ENCODE measurements around the gene ZBTB46.

The ZBTB46 gene

DNA sequence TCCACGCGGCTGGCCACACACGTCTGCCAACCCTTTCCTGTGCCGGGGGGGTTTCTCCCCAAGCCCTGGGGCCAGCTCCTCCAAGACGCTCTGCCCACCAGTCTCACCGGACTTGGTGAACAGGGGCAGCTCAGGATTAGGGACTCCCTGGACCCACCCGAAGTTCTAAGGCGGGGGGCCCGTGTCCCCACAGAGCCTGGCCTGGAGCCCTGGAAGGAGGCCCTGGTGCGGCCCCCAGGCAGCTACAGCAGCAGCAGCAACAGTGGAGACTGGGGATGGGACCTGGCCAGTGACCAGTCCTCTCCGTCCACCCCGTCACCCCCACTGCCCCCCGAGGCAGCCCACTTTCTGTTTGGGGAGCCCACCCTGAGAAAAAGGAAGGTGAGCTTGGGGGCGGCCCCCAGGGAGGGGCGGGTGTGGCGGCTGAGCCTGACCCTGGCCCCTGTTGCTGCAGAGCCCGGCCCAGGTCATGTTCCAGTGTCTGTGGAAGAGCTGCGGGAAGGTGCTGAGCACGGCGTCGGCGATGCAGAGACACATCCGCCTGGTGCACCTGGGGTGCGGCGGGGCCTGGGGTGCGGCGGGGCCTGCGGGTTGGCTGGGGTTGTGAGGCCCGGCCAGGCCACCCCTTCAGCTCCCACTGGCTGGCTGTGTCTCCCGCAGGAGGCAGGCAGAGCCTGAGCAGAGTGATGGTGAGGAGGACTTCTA, 89.2 kb downstream of the ZBTB46 start:
- TF ChIP-seq, protein P1, sequence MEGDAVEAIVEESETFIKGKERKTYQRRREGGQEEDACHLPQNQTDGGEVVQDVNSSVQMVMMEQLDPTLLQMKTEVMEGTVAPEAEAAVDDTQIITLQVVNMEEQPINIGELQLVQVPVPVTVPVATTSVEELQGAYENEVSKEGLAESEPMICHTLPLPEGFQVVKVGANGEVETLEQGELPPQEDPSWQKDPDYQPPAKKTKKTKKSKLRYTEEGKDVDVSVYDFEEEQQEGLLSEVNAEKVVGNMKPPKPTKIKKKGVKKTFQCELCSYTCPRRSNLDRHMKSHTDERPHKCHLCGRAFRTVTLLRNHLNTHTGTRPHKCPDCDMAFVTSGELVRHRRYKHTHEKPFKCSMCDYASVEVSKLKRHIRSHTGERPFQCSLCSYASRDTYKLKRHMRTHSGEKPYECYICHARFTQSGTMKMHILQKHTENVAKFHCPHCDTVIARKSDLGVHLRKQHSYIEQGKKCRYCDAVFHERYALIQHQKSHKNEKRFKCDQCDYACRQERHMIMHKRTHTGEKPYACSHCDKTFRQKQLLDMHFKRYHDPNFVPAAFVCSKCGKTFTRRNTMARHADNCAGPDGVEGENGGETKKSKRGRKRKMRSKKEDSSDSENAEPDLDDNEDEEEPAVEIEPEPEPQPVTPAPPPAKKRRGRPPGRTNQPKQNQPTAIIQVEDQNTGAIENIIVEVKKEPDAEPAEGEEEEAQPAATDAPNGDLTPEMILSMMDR (conservative IDR thresholded peaks at IDR 0.05; ENCODE audit: low read depth), result no peak
- CTCF ChIA-PET, result interaction anchor here (0.6 to 1.3 kb wide), 6 partner anchors 10 to 297 kb away, joined by 3 to 4 read pairs (median 3); partner anchors contain the start of gene ARFRP1
- DNase-seq (ENCODE audit: low spot score), result no peak
- POLR2A ChIA-PET (ENCODE audit: low non-redundant PET), result interaction anchor here (0.5 to 1.2 kb wide), 3 partner anchors 34 to 196 kb away, joined by 3 to 5 read pairs (median 3); partner anchors contain the start of genes ARFRP1 and ZGPAT
- peak overlapping the region; percentile 99 for H3K27ac ChIP-seq

DNA sequence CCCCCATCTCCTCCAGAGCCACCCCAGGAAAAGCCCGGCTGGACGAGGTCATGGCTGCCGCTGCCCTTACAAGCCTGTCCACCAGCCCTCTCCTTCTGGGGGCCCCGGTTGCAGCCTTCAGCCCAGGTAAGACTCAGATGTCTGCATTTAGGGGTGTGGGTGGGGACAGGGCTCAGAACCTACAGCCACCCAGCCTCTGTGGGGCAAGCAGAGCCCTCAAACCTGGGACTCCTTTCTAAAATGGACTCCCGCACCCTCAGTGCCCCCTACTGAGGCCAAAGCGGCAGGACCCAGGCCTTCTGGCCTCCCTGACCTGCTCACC, 89.7 kb downstream of the ZBTB46 start:
- H3K27ac ChIP-seq, result peak overlapping the region; percentile 99
- TF ChIP-seq, protein P1 (conservative IDR thresholded peaks at IDR 0.05; ENCODE audit: low read depth), result no peak
- ChIA-PET CTCF (interaction anchor here (1.0 to 1.3 kb wide), 3 partner anchors 34 to 297 kb away, joined by 3 to 4 read pairs (median 3); partner anchors contain the start of gene ARFRP1), POLR2A (ENCODE audit: low non-redundant PET) (interaction anchor here (0.5 to 0.9 kb wide), 3 partner anchors 25 to 195 kb away, joined by 3 to 4 read pairs (median 3); no protein-coding TSS in a partner anchor)
- DNase-seq (ENCODE audit: low spot score), result no peak

DNA sequence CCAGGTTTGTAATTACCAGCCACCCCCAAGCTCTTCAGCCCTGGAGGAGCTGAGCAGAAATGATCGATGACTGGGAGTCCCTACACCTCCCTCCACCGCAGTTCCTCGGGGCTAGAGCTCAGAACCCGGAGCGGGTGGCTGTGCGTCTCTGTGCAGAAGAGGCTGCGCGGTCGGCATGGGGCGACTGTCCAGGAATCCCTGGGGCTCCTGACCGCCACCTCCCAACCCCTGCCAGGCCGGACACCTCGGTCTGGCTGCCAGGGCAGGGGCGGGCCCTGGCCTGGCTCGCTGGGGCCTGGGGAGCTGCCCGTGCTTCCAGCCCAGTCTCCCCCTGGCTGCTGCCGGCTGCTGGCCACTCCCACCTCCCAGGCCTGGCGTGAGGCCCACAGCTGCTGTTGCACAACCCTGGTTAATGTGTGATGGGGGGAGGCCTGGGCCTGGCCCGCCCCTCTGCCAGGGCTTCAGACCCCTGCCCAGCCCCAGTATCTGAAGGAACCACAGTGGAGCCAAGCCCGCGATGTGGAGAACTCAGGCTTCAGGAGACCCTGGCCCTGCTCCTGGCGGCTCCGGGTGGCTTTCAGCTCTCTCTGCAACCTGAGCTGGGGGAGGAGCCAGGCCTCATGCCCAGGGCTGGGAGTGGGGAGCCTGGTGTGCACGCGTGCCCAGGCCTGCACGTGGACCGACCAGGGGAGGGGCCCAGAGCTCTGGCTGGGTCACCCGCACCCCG, 90.3 kb downstream of the ZBTB46 start:
- ChIA-PET CTCF (interaction anchor here (0.6 to 1.3 kb wide), 4 partner anchors 33 to 298 kb away, joined by 3 to 5 read pairs (median 4); partner anchors contain the start of gene ARFRP1), POLR2A (ENCODE audit: low non-redundant PET) (interaction anchor here (0.5 to 1.2 kb wide), 4 partner anchors 26 to 195 kb away, joined by 3 to 6 read pairs (median 4); partner anchors contain the start of genes ARFRP1 and ZGPAT)
- TF ChIP-seq, protein P1 (conservative IDR thresholded peaks at IDR 0.05; ENCODE audit: low read depth), result no peak
- DNase-seq (ENCODE audit: low spot score), result peak; percentile 97
- H3K27ac ChIP-seq, result peak overlapping the region; percentile 99

DNA sequence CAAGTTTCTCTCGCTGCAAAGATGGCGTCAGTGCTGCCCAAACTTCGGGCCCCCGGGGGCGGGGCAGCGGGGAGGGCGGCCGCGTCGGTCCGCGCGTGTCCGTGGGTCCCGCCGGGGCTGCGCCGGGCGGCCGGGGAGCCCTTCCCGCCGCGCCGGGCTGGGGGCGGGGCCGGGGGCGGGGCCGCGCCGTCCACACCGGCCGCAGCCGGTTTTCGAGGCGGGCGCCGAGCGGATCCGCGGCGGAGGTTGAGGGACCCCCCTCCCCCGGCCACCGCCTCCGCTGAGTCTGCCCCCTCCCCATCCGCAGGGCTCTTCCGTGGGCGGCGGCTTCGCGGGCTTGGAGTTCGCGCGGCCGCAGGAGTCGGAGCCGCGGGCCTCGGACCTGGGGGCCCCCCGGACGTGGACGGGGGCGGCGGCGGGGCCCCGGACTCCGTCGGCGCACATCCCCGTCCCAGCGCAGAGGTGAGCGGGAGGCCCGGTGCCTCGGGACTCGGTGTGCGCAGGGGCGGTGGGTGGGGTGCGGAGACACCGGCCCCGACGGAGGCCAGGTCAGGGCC, 90.9 kb downstream of the ZBTB46 start:
- TF ChIP-seq, protein P1 (conservative IDR thresholded peaks at IDR 0.05; ENCODE audit: low read depth), result no peak
- DNase-seq (ENCODE audit: low spot score), result peak; percentile 68
- POLR2A ChIA-PET (ENCODE audit: low non-redundant PET), result interaction anchor here (1.2 kb wide), 1 partner anchor 32 kb away, joined by 6 read pairs; the partner anchor contains the start of genes ARFRP1 and ZGPAT
- CTCF ChIA-PET, result interaction anchor here (0.6 to 1.3 kb wide), 2 partner anchors 33 to 124 kb away, joined by 4 to 5 read pairs; partner anchors contain the start of gene ARFRP1
- peak overlapping the region; percentile 99 for H3K27ac ChIP-seq

DNA sequence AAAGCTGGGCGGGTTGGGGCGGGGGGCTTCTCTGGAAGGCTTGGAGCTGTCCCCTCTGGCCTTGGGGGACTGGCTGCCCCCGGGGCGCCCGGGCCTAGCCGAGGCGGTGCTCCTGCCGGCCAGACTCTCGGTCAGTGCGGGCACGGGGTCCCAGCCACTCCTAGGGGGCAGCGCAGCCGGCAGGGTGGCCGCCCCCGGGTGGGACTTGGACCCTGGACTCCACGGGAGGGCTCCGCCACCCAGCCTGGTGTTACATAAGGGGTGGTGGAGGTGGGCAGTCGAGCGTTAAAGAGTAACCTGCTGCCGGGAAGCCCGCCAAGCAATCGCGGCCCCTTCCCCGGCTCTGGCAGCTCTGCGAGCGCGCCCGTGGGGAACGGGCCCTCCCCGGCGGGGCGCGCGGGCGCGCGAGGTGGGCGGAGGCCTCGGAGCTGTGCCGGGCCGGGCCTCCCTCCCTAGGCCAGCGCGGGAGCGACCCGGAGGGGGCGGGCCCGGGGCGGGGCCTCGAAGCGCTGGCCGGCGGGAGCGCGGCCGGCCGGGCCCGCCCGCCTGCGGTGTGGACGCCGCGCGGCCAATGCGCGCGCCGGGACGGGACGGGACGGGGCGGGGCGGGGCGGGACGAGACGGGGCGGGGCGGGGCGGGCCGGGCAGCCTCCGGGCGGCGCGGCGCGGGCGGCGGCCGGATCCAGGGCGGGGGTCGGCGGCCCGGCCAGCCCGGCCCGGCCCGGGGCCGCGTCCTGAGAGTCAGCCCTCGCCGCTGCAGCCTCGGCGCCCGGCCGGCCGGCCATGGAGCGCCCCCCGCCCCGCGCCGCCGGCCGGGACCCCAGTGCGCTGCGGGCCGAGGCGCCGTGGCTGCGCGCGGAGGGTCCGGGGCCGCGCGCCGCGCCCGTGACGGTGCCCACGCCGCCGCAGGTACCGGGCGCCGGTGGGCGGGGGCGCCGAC, 91.7 kb downstream of the ZBTB46 start, which contains the start of gene SLC2A4RG:
Gene SLC2A4RG (plus strand): TSS at position 647 of the 940 bp plus-strand sequence. CDS start 137 bp downstream, at position 784.
- CTCF ChIA-PET, result interaction anchor here (2.0 kb wide), 1 partner anchor 32 kb away, joined by 8 read pairs; the partner anchor contains the start of genes ARFRP1 and ZGPAT
- DNase-seq (ENCODE audit: low spot score), result peak; percentile 98
- H3K27ac ChIP-seq, result peak within 1 kb of the TSS; percentile 99
- POLR2A ChIA-PET (ENCODE audit: low non-redundant PET), result interaction anchor here (0.6 kb wide), 1 partner anchor 11 kb away, joined by 10 read pairs; no protein-coding TSS in a partner anchor
- TF ChIP-seq, protein P1 (conservative IDR thresholded peaks at IDR 0.05; ENCODE audit: low read depth), result no peak

Data from RWPE1 (cell line).